ENCODE measurements around the gene SORBS1. TPM values are rescaled to one million over a fixed set of nuclear protein-coding genes. Genes with fewer than 3 reads are reported as not detected.

Gene SORBS1
- total and polyA plus RNA-seq, 3 donors from 2014 or later = 34.4 to 46.6 (median 38.8) TPM

DNA sequence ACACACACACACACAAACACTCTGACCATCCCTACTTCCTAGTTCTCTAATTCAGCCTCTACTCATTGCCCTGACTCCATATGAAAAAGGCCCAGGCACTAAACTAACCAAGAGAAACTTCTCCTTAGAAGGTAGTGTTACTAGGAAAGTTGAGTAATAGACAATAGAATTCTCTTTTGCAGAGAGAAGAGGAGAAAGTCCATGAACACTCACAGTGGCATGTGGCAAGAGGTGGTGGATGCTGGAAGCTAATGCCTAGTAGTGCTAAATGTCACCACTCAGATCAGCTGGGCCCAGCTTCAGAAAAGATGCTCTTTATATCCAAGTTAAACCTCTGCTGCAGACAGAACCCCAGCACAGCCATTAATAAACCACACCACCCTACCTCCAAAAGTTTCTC lies 58.2 kb downstream of the SORBS1 start:
- no peak for DNase-seq
- no peaks in the 10 kb centered on the region for H3K36me3 ChIP-seq (ENCODE audit: low read depth, missing control alignments)
- no peak overlapping the region for H3K4me3 ChIP-seq
- no peaks in the 10 kb centered on the region for H3K9me3 ChIP-seq
- no peak for TF ChIP-seq POLR2A (IDR thresholded peaks at IDR 0.05)
- TF ChIP-seq, protein P1, sequence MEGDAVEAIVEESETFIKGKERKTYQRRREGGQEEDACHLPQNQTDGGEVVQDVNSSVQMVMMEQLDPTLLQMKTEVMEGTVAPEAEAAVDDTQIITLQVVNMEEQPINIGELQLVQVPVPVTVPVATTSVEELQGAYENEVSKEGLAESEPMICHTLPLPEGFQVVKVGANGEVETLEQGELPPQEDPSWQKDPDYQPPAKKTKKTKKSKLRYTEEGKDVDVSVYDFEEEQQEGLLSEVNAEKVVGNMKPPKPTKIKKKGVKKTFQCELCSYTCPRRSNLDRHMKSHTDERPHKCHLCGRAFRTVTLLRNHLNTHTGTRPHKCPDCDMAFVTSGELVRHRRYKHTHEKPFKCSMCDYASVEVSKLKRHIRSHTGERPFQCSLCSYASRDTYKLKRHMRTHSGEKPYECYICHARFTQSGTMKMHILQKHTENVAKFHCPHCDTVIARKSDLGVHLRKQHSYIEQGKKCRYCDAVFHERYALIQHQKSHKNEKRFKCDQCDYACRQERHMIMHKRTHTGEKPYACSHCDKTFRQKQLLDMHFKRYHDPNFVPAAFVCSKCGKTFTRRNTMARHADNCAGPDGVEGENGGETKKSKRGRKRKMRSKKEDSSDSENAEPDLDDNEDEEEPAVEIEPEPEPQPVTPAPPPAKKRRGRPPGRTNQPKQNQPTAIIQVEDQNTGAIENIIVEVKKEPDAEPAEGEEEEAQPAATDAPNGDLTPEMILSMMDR (IDR thresholded peaks at IDR 0.05) = no peak
- H3K4me1 ChIP-seq = peaks cover 17% of the 10 kb centered on the region
- H3K27me3 ChIP-seq = no peaks in the 10 kb centered on the region
- H3K27ac ChIP-seq = no peak overlapping the region
- intact Hi-C loops (cut with DNase I; ENCODE audit: low total_unique reads) = no loop called here

DNA sequence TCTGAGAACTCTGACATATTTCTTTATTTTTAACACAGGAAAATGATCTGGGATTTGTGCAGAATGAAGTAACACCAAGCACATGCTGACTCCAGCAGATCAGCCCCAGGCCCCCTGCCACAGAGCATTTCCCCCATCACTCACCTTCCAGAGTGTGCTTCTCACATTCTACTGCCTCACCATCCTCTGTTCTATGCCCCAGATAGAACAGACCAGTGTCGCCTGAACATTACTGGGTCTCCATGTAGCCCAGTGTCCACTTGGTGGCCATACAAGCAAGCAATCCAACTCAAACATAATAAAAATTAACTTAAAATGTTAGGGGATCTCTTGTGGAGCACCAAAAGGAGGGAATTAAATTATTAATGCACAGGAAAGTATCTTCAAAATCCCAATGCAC lies 58.8 kb downstream of the SORBS1 start:
- Histone ChIP-seq H3K4me3 (no peak overlapping the region), H3K27ac (no peak overlapping the region), H3K4me1 (peaks cover 17% of the 10 kb centered on the region), H3K9me3 (no peaks in the 10 kb centered on the region), H3K36me3 (ENCODE audit: low read depth, missing control alignments) (no peaks in the 10 kb centered on the region), H3K27me3 (no peaks in the 10 kb centered on the region)
- no peak for DNase-seq
- WGBS, 2 donors = 70 to 86% methylated on average over 1 of the region's 1 CpG
- intact Hi-C loops (cut with DNase I; ENCODE audit: low total_unique reads) = no loop called here
- TF ChIP-seq, protein P1 (IDR thresholded peaks at IDR 0.05) = no peak
- no peak for TF ChIP-seq POLR2A (IDR thresholded peaks at IDR 0.05)

DNA sequence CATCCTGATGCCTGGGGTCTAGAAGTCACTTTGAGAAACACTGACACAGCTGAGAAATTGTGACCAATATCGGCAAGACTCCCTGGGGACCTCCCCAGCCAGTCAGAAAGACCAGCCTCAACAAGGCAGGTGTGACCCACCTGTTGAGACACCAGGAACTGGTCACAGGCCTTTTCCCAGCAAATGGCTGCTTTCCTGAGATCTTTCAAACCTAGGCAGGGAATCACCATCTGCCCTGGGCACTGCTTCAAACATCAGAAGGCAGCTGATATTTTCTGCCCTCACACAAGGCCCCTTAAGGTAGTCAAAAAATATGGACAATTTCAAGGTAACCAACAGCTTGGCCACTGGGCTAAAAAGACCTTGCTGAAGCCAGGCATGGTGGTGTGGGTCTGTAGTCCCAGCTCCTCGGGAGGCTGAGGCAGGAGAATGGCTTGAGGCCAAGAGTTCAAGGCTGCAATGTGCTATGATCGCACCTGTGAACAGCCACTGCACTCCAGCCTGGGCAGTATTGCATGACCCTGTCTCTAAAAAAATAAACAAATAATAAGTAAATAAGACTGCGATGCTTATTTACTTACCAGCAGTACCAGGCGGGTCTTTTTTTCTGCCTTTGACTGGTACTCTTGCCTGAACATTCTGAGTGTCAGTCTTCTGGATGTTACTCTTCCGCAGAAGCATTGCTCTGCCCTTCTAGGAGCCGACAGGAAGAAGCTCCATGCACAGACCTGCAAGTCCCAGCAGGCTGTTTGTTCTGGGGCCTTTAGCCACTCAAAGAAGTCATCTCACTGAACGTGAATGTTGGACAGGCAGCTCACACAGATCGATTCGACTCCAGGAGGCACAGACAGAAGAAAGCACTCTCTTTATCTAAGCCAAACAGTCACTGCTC lies 59.7 kb downstream of the SORBS1 start:
- no peaks in the 10 kb centered on the region for H3K9me3 ChIP-seq
- DNase-seq = no peak
- no peak overlapping the region for H3K4me3 ChIP-seq
- H3K4me1 ChIP-seq = peaks cover 10% of the 10 kb centered on the region
- intact Hi-C loops (cut with DNase I; ENCODE audit: low total_unique reads) = no loop called here
- no peak overlapping the region for H3K27ac ChIP-seq
- no peaks in the 10 kb centered on the region for H3K27me3 ChIP-seq
- TF ChIP-seq, protein P1 (IDR thresholded peaks at IDR 0.05) = no peak
- no peak for TF ChIP-seq POLR2A (IDR thresholded peaks at IDR 0.05)
- WGBS, 2 donors = 66% methylated on average over 9 to 10 of the region's 10 CpGs
- no peaks in the 10 kb centered on the region for H3K36me3 ChIP-seq (ENCODE audit: low read depth, missing control alignments)

DNA sequence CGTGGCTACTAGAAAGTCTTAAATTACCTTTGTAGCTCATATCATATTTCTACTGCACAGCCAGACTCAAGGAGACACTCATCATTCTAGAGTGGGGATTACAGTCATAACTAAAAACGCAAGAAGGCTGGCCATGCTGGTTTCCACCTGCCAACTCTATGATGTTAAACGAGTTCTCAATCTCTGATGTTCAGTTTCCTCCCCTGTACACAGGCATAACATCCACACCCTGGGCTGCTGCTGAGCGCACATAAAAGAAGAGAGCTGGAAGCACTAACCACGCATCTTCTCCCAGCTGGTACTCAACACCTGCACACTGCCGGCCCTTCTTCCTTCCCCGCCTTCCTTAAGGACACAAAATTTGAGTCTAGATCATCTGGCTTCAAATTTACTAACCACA lies 60.5 kb downstream of the SORBS1 start:
- Histone ChIP-seq H3K36me3 (ENCODE audit: low read depth, missing control alignments) (no peaks in the 10 kb centered on the region), H3K27ac (no peak overlapping the region), H3K27me3 (no peaks in the 10 kb centered on the region), H3K9me3 (no peaks in the 10 kb centered on the region), H3K4me3 (no peak overlapping the region), H3K4me1 (peaks cover 6% of the 10 kb centered on the region)
- TF ChIP-seq, protein P1 (IDR thresholded peaks at IDR 0.05) = no peak
- TF ChIP-seq POLR2A (IDR thresholded peaks at IDR 0.05) = no peak
- DNase-seq = no peak
- WGBS, 2 donors = 89 to 91% methylated on average over 7 of the region's 7 CpGs
- intact Hi-C loops (cut with DNase I; ENCODE audit: low total_unique reads) = no loop called here

DNA sequence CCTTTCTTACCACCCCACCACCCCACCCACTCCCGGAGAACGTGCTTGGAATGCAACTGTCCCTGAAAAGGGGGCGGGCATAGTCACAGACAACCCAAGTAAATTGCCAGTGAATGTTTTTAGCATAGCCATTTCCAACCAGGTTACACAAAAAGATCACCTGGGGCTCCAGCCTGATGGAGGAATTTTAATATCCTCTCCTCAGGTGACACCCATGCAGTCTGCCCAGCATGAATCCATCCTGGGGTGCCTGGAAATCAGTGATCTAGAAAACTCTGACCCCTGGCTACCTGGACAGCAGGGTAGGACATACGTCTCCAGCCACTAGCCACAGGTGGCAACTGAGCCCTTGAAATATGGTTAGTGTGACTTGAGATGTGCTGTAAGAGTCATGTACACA lies 61.1 kb downstream of the SORBS1 start:
- H3K36me3 ChIP-seq (ENCODE audit: low read depth, missing control alignments) = no peaks in the 10 kb centered on the region
- H3K4me3 ChIP-seq = no peak overlapping the region
- no peak for DNase-seq
- no peaks in the 10 kb centered on the region for H3K9me3 ChIP-seq
- peaks cover 4% of the 10 kb centered on the region for H3K4me1 ChIP-seq
- no peaks in the 10 kb centered on the region for H3K27me3 ChIP-seq
- intact Hi-C loops (cut with DNase I; ENCODE audit: low total_unique reads) = no loop called here
- 85 to 89% methylated on average over 4 of the region's 4 CpGs for WGBS, 2 donors
- no peak overlapping the region for H3K27ac ChIP-seq
- no peak for TF ChIP-seq POLR2A (IDR thresholded peaks at IDR 0.05)
- TF ChIP-seq, protein P1 (IDR thresholded peaks at IDR 0.05) = no peak

Data from testis (tissue), 3 donors.